Lower leg skin (tissue), 3 donors: ENCODE data around the gene NCKAP5.

ENCODE experiments used
- POLR2A ChIP-seq, 2 donors: fragments of 450-650 bp; IDR thresholded peaks; one replicate each; pipeline ENCODE4 v1.6.1; 2016 to 2017; ENCODE audit warnings: antibody characterized with exemption in 2 of 2, mild to moderate bottlenecking in 1 of 2, moderate library complexity in 1 of 2
- TF ChIP-seq, protein P1 (sequence below), 3 donors: fragments of 450-650 bp; IDR thresholded peaks; one replicate each; pipeline ENCODE4 v1.5.1; 2016; ENCODE audit warnings: antibody characterized with exemption in 3 of 3, mild to moderate bottlenecking in 3 of 3, moderate library complexity in 2 of 3

DNA sequence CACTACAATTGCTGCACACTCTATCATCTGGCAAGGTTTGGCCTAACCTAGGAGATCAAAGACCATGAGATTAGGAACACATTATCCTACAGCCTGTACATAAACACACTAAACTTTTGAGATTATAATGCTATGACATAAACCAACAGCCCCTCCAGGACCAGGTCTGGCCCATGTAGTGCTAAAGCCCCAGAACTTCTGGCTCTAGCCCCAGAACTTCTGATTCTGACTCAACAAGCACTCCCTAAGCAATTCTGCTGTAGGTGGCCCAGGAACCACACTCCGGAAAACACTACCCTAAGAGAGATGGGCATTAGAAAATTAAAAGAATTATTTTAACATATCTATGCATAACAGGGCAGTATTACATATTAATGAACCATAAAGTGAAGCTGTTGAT lies 528.7 kb downstream of the NCKAP5 start:
- TF ChIP-seq, protein P1, sequence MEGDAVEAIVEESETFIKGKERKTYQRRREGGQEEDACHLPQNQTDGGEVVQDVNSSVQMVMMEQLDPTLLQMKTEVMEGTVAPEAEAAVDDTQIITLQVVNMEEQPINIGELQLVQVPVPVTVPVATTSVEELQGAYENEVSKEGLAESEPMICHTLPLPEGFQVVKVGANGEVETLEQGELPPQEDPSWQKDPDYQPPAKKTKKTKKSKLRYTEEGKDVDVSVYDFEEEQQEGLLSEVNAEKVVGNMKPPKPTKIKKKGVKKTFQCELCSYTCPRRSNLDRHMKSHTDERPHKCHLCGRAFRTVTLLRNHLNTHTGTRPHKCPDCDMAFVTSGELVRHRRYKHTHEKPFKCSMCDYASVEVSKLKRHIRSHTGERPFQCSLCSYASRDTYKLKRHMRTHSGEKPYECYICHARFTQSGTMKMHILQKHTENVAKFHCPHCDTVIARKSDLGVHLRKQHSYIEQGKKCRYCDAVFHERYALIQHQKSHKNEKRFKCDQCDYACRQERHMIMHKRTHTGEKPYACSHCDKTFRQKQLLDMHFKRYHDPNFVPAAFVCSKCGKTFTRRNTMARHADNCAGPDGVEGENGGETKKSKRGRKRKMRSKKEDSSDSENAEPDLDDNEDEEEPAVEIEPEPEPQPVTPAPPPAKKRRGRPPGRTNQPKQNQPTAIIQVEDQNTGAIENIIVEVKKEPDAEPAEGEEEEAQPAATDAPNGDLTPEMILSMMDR (IDR thresholded peaks at IDR 0.05) = no peak
- no peak for TF ChIP-seq POLR2A (IDR thresholded peaks at IDR 0.05)
